ENCODE data around the gene MBNL1.

Gene MBNL1

DNA sequence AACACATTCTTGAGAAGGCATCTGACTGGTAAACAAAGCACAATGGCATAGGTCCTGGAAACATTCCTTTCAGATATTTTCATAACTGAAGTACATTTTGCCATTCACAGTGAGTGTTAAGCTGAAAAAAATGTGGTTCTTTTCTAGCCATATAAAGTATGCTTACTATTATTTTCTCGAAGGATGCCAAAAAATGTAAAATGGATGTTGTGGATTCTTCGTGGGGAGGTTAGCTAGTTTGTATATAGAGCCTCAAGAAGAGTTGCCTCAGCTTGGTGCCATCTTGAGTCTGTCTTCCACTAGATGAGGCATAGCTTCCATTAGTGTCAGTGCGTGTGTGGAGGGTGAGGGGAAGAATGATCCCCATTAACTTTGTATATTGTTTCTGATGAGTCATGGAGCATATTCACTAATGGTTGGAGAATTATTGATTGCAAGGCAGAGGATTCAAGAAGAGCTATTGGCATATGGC is 4.1 kb downstream of the MBNL1 start (continued):
- TF ChIP-seq, protein P1, sequence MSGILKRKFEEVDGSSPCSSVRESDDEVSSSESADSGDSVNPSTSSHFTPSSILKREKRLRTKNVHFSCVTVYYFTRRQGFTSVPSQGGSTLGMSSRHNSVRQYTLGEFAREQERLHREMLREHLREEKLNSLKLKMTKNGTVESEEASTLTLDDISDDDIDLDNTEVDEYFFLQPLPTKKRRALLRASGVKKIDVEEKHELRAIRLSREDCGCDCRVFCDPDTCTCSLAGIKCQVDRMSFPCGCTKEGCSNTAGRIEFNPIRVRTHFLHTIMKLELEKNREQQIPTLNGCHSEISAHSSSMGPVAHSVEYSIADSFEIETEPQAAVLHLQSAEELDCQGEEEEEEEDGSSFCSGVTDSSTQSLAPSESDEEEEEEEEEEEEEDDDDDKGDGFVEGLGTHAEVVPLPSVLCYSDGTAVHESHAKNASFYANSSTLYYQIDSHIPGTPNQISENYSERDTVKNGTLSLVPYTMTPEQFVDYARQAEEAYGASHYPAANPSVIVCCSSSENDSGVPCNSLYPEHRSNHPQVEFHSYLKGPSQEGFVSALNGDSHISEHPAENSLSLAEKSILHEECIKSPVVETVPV (CRISPR knock-in tag; IDR thresholded peaks at IDR 0.05) = no peak

DNA sequence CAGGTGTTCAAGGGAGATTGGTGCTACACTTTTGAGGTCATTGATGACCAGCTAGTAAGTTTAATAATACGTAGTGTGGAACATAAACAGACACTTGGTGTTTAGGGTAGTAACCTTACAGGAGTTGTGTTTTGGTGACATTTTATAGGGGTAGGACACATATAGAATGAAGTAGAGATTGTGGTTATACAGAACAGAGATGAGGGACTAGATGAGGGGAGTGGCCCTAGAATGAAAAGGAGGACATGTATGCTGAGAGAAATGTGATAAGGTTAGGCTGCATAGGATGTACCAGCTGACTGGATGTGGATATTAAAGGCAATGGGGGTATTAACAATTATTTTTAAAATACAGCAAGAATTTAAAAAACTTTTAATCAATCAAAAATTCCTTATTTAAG is 8.0 kb downstream of the MBNL1 start:
- no peak for ATAC-seq
- TF ChIP-seq, protein P2, sequence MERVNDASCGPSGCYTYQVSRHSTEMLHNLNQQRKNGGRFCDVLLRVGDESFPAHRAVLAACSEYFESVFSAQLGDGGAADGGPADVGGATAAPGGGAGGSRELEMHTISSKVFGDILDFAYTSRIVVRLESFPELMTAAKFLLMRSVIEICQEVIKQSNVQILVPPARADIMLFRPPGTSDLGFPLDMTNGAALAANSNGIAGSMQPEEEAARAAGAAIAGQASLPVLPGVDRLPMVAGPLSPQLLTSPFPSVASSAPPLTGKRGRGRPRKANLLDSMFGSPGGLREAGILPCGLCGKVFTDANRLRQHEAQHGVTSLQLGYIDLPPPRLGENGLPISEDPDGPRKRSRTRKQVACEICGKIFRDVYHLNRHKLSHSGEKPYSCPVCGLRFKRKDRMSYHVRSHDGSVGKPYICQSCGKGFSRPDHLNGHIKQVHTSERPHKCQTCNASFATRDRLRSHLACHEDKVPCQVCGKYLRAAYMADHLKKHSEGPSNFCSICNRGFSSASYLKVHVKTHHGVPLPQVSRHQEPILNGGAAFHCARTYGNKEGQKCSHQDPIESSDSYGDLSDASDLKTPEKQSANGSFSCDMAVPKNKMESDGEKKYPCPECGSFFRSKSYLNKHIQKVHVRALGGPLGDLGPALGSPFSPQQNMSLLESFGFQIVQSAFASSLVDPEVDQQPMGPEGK (CRISPR knock-in tag; IDR thresholded peaks at IDR 0.05; ENCODE audit: borderline replicate concordance) = no peak
- no peak for TF ChIP-seq ARNTL (CRISPR knock-in tag; IDR thresholded peaks at IDR 0.05; ENCODE audit: borderline replicate concordance, low read depth)
- no peak for TF ChIP-seq ZNF70 (CRISPR knock-in tag; IDR thresholded peaks at IDR 0.05)

DNA sequence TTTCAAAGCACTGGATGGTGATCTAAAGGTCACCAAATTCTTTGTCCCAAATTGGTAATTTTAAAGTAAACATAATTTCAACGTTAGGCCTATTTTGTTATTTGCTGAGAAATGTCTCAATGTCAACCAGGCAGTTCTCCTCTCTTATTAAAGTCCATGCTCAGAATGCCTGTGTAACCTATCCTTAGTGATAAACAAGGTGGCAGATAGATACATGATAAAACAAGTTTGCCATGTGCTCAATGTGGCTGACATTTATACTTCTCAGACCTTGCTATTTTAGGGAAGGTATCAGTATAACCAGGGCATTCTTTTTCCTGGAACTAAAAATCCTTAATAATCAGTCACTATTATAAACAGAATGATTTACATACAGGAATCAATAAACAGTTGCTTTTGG is 8.5 kb downstream of the MBNL1 start:
- ATAC-seq = no peak
- TF ChIP-seq RARB (CRISPR knock-in tag; IDR thresholded peaks at IDR 0.05) = no peak
- TF ChIP-seq PPARA (CRISPR knock-in tag; IDR thresholded peaks at IDR 0.05; ENCODE audit: borderline replicate concordance) = no peak
- TF ChIP-seq OSR1 (CRISPR knock-in tag; IDR thresholded peaks at IDR 0.05) = no peak
- TF ChIP-seq BACH2 (CRISPR knock-in tag; IDR thresholded peaks at IDR 0.05; ENCODE audit: borderline replicate concordance) = no peak
- TF ChIP-seq ZNF70 (CRISPR knock-in tag; IDR thresholded peaks at IDR 0.05) = no peak
- TF ChIP-seq ZFP3 (CRISPR knock-in tag; IDR thresholded peaks at IDR 0.05) = no peak
- TF ChIP-seq, protein P1 (CRISPR knock-in tag; IDR thresholded peaks at IDR 0.05) = no peak
- no peak for TF ChIP-seq ZNF565 (CRISPR knock-in tag; conservative IDR thresholded peaks at IDR 0.05; ENCODE audit: low read depth)
- TF ChIP-seq ISL1 (CRISPR knock-in tag; IDR thresholded peaks at IDR 0.05) = no peak
- no peak for TF ChIP-seq GLIS3 (CRISPR knock-in tag; IDR thresholded peaks at IDR 0.05)
- no peak for TF ChIP-seq SNAI2 (CRISPR knock-in tag; IDR thresholded peaks at IDR 0.05)
- no peak for TF ChIP-seq TOX (CRISPR knock-in tag; IDR thresholded peaks at IDR 0.05; ENCODE audit: borderline replicate concordance)
- TF ChIP-seq ZNF8 (CRISPR knock-in tag; IDR thresholded peaks at IDR 0.05) = no peak

DNA sequence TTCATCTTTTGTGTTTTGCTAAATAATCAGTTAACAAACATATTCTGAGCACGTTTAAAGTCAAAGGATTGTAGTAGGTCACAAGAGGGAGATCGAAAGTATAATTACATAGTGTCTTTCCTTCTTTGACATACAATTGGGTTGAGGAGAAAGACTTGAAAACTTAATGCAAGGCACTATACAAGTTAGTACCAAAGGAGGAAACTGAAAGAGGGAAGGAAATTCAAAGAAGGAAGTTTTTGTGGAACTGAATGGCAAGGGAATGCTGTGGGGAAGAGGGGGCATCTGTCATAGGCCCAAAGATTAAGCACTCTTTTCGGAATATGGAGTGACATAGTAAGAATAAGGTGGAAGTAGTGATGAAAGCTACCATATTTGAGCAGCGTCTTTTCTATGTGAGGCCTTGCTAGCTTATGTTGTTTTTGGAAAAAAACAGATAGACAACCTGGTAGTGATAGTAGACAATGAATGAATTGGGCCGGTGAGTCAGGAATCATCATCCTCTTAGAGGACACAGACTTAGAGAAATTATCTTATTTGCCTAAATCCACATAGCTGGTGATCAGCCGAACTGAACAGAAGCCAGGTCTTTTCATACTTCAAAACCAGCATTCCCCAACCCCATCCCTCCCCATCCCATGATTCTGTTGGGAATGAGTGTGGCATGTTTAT is 10.2 kb downstream of the MBNL1 start:
- no peak for TF ChIP-seq ZC3H10 (CRISPR knock-in tag; IDR thresholded peaks at IDR 0.05)
- TF ChIP-seq OSR1 (CRISPR knock-in tag; IDR thresholded peaks at IDR 0.05) = no peak
- TF ChIP-seq TOX (CRISPR knock-in tag; IDR thresholded peaks at IDR 0.05; ENCODE audit: borderline replicate concordance) = no peak
- no peak for TF ChIP-seq CSDC2 (CRISPR knock-in tag; IDR thresholded peaks at IDR 0.05)
- TF ChIP-seq, protein P3, sequence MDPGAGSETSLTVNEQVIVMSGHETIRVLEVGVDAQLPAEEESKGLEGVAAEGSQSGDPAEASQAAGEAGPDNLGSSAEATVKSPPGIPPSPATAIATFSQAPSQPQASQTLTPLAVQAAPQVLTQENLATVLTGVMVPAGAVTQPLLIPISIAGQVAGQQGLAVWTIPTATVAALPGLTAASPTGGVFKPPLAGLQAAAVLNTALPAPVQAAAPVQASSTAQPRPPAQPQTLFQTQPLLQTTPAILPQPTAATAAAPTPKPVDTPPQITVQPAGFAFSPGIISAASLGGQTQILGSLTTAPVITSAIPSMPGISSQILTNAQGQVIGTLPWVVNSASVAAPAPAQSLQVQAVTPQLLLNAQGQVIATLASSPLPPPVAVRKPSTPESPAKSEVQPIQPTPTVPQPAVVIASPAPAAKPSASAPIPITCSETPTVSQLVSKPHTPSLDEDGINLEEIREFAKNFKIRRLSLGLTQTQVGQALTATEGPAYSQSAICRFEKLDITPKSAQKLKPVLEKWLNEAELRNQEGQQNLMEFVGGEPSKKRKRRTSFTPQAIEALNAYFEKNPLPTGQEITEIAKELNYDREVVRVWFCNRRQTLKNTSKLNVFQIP (CRISPR knock-in tag; IDR thresholded peaks at IDR 0.05; ENCODE audit: borderline replicate concordance, low read depth) = no peak
- ATAC-seq = no peak

DNA sequence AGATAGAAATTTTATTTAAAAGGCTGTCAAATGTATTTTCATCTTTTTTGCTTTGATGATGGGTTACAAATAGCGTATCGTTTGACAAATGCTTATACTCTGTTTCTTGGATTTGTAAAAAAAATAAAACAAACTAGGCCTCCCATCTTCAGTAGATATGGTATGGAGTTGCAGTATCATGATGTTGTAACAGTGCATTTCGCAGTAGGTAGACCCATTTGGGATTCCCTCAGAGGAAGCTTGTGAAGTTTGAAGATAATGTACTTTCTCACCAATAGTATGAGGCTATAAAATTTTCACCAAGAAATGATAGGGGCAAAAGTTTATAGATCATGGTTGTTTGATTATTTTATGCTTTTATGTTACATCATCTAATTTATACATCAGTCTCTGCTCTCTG is 10.8 kb downstream of the MBNL1 start:
- TF ChIP-seq ZNF70 (CRISPR knock-in tag; IDR thresholded peaks at IDR 0.05) = no peak
- TF ChIP-seq ZC3H10 (CRISPR knock-in tag; IDR thresholded peaks at IDR 0.05) = no peak
- no peak for TF ChIP-seq ZNF8 (CRISPR knock-in tag; IDR thresholded peaks at IDR 0.05)
- no peak for TF ChIP-seq ZFP3 (CRISPR knock-in tag; IDR thresholded peaks at IDR 0.05)
- no peak for TF ChIP-seq ZNF565 (CRISPR knock-in tag; conservative IDR thresholded peaks at IDR 0.05; ENCODE audit: low read depth)
- TF ChIP-seq BACH2 (CRISPR knock-in tag; IDR thresholded peaks at IDR 0.05; ENCODE audit: borderline replicate concordance) = no peak
- ATAC-seq = no peak
